Measurements from ENCODE around the gene CST11.
"Not testable (repeated sequence)": the region's sequence is repeated elsewhere in the genome, so short reads cannot be mapped to it uniquely, and the experiment has no call there.

CST11 gene, protein sequence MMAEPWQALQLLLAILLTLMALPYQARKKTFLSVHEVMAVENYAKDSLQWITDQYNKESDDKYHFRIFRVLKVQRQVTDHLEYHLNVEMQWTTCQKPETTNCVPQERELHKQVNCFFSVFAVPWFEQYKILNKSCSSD

GRCh38 chr20:23452776-23453175, at the start of gene CST11:
Gene CST11, minus strand, starts transcription at chr20:23452876. Its CDS starts 65 bp downstream, at chr20:23452811.
- no peak for DNase-seq

DNA sequence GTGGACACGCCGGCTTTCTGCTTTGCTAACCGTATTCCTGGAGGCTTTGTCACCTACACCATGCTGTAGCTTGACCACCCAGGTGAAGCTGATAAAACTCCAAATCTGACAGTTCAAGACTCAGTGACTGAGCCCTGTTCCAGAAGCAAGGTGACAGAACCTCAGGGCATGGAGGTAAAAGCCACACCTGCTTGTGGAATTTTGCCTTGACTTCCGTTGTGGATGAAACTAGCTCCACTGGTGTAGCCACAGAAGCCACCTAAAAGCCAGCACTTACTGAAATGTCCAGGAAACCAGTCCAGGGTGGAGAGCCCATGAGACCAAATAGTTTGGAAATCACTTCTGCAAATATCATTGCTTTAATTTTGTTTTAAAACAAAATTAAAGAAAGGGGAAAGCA, 49.2 kb upstream of the CST11 start:
- DNase-seq, result no peak

DNA sequence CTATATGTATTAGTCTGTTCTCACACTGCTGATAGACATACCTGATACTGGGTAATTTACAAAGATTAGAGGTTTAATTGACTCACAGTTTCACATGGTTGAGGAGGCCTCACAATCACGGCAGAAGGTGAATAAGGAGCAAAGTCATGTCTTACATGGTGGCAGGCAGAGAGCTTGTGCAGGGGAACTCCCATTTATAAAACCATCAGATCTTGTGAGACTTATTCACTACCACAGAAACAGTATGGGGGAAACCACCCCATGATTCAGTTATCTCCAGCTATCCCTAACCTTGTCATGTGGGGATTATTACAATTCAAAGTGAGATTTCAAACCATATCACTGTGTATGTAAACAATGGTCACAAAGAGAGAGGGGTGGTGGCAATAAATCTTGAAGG, 44.9 kb upstream of the CST11 start:
- no peak for DNase-seq

DNA sequence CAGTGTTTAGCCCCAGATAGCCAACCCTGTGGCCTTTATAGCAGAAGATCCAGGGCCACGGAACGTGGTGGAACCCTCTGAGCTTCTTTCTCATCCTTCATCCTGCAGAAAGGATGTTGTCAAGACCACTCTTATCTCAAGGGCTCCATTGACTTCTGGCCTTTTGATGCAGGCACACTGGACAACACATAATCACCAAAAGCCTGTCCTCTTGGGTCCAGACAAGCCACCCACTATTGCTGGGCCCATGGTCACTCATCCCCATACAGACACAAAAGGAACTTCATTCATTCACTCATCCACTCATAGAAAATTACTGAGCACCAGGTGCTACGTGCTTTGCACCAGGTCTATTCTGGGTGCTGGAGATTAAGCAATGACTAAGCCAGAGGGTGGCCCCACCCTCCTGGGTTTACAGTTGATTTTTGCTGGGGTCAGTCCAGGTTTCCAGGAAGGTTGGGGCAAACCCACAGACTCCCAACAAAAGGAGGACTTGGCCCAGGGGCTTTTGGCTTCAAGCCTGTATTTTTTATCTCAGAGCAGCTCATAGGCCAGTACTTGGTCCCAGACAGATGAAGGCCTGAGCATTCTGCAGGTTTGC, 40.6 kb upstream of the CST11 start:
- DNase-seq, result no peak

GRCh38 chr20:23492292-23492691, 39.6 kb upstream of the CST11 start:
- no peak for DNase-seq

DNA sequence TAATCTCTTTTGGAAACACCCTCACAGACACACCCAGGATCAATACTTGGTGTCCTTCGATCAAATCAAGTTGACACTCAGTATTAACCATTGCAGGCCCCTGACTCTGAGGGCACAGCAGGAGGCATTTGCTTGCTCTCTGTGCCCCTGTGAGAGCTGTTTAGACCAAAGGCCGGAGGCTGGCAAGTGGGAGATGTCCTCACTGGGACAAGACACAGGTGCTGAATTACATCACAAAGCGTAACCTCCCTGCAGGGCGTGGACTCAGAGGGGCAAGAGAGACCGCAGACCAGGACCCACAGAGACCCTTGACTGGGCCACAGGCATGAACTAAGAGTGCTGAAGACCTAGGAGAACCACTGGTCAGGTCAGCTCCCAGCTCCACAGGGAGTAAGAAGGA, 38.1 kb upstream of the CST11 start, which contains the start of gene CST8:
TSS of gene CST8 (plus strand) at position 301 of the 400 bp plus-strand sequence. CDS start 551 bp downstream, outside the sequence.
- DNase-seq, result no peak

GRCh38 chr20:23488996-23489395, 36.3 kb upstream of the CST11 start:
- no peak for DNase-seq

GRCh38 chr20:23488470-23488869, 35.8 kb upstream of the CST11 start:
- DNase-seq, result no peak

DNA sequence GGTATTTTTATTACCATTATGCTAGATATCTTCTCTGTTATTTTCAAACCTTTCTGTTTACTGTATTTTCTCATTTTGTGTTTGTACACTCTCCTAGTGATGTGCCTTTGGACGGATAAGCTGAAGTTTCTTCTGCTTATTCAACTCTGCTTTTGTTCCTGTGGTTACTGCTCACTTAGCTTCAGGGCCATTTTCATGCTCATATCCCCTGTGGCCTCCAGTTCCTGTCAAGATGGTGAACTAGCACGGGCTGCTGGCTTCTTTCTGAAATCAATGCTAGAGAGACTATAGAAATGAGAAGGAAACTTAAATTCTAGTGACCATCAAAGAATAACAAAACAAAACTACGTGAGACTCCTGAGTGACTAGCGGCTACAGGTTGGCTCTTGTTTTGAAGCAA, 31.4 kb upstream of the CST11 start:
- no peak for DNase-seq

- no peak for DNase-seq
Observed at GRCh38 chr20:23482138-23482537, 29.5 kb upstream of the CST11 start.

DNA sequence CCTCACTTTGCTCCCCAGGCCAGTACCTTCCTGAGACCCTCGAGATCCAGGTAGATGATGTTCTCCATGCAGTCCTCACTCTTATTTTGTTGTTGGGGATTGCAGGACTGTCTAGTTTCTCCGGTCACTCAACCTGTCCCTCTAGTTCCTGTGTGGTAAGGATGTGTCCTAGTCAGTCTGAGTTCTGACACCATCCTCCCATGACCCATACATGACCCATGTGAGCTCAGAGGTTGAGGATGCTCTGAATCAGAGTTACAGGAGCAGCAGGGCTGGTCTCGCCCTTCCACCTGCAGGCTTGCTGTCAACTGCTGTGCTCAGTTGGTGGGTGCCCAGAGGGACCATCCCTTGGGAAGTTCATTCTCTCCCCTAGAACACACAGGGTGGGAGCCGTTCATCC, 26.4 kb upstream of the CST11 start:
- no peak for DNase-seq

- DNase-seq, result no peak
Observed at GRCh38 chr20:23477223-23477622, 24.5 kb upstream of the CST11 start.

- DNase-seq, result no peak
Observed at GRCh38 chr20:23476015-23476754, 23.5 kb upstream of the CST11 start.

DNA sequence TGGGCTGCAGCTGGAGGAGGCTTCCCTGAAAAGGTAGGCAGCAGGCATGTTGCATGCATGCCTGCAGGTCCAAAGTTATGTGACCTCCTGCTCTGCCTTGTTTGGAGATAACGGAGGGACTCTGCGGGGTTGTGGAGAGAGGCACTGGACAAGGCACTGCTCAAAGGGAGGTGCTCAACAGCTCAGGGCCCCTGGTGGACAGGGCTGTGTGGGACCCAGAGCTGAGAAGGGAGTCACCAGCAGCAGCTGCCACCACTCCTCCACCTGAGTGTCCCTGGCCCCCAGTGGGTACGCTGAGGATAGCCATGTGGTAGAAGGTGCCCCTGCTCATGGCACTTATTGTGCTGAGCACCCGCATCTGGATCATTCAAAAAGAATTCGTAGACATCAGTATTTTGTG, 22.7 kb upstream of the CST11 start:
- DNase-seq, result no peak

DNA sequence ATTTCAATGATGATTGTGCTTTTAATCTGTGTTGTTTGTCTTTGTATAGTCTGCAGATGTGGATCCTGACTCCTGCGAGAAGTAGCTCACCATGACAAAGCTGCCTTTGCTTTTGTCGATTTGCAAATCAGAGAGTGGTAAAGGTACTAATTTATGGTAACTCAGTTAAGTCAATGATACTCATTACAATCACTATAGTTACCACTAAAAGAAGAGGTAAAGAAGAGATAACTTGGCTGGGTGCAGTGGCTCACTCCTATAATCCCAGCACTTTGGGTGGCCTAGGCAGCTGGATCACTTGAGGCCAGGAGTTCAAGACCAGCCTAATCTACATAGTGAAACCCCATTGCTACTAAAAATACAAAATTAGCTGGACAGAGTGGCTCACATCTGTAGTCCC, 20.6 kb upstream of the CST11 start:
- not testable (repeated sequence) for DNase-seq

- DNase-seq, result not testable (repeated sequence)
Observed at GRCh38 chr20:23472306-23472705, 19.6 kb upstream of the CST11 start.

- DNase-seq, result not testable (repeated sequence)
Observed at GRCh38 chr20:23466961-23467360, 14.3 kb upstream of the CST11 start.

DNA sequence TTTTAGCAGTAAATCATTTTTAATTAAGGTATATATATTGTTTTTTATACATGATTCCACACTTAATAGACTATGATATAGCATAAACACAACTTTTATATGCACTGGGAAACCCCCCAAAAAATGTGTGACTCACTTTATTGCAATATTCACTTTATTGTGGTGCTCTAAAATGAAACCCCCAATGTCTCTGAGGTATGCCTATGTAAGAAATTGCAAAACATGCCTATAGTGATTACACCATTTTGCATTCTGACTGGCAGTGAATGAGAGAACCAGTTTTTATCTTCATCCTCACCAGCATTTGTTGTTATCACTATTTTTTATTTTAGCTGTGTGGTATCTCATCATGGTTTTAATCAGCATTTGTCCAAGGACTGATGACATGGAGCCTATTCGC, 8.5 kb upstream of the CST11 start:
- DNase-seq, result no peak

DNA sequence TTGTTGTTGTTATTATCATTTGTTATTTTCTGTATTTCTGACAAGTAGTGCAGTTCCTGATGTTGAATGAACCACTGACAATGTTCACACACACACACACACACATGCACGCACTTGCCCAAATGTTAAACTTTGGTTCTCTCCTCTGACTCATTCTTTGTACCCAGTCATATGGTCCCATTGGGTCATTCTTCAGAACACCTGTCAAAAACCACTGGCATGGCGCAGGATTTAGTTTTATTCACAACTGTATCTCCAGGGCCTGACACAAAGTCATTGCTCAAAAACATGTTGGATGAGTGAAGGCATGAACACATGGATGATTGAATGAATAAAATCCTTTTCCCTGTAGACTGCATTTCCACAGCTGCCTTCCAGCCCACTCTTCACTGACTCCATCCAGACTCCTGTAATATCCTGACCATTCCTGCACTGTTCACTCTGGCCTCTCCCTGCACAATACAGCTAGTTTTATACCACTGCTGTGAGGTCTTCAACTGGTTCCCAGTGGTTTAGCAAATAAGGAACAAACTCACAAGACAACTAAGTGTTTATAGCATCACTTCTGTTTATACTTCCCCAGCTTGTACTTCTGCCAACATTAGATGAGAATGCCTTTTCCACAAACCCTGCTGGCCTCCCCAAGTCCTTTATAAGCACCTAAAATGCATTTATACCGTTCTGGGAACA, 6.9 kb upstream of the CST11 start:
- DNase-seq, result no peak

GRCh38 chr20:23456873-23457272, 4.2 kb upstream of the CST11 start:
- DNase-seq, result no peak

- DNase-seq, result no peak
Observed at GRCh38 chr20:23456409-23456808, 3.7 kb upstream of the CST11 start.

DNA sequence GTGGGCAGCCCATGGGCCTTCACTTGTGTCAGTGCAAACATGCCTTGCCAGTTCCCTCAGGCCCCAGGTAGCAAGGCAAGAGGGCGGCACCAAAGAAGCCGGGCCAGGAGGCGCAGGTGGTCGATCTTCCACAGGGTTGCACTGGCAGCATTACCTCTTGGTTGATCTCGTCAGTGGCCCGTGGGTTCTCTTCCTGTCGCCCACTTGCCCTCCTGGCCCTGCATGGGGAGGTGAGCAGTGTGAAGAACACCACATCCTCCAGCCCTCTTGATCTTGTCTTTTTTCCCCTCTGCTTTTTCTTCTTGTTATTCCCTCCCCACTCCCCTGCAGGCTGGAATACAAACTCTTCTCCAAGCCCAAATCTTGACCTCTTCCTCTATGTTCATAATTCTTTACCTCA, 3.0 kb upstream of the CST11 start:
- DNase-seq, result no peak

- no peak for DNase-seq
Observed at GRCh38 chr20:23454816-23455215, 2.1 kb upstream of the CST11 start.

Data from T1000 (cell line).